Breast epithelium (tissue), 4 donors: Measurements from ENCODE around the gene WHRN. TPM values are rescaled to one million over a fixed set of nuclear protein-coding genes. Genes with fewer than 3 reads are reported as not detected.

ENCODE experiments used
- DNase-seq, 2 donors: peaks; one replicate each; pipeline ENCODE4 v3.0.0-alpha.2; 2019; ENCODE audit warnings: low spot score in 2 of 2
- H3K27ac ChIP-seq, 2 donors: fragments of 200-600 bp; sonication (generic) in 1 of 2; one replicate each; pipeline ENCODE4 v1.5.1; 2016 to 2019; ENCODE audit warnings: mild to moderate bottlenecking in 1 of 2
- H3K27me3 ChIP-seq, 2 donors: fragments of 200-600 bp; sonication (generic) in 1 of 2; one replicate each; pipeline versions ENCODE4 v1.5.1 to v1.6.0; 2017 to 2019; ENCODE audit warnings: control low read depth in 1 of 2, mild to moderate bottlenecking in 1 of 2
- H3K36me3 ChIP-seq: fragments of 200-600 bp; one replicate; pipeline ENCODE4 v1.5.1; 2019
- H3K4me1 ChIP-seq, 2 donors: fragments of 200-600 bp; sonication (generic); one replicate each; pipeline ENCODE4 v1.5.1; 2016 to 2019; ENCODE audit warnings: control low read depth in 1 of 2
- H3K4me3 ChIP-seq, 3 donors: fragments of 200-600 bp; sonication (generic); 1 replicate in 2 of 3; 2 replicates in 1 of 3; pipeline ENCODE4 v1.5.1; 2016 to 2019; ENCODE audit warnings: mild to moderate bottlenecking in 3 of 3, moderate library complexity in 2 of 3
- H3K9me3 ChIP-seq, 2 donors: fragments of 200-600 bp; sonication (generic) in 1 of 2; one replicate each; pipeline ENCODE4 v1.5.1; 2016 to 2019; ENCODE audit warnings: control low read depth in 1 of 2
- POLR2A ChIP-seq: fragments of 450-650 bp; IDR thresholded peaks from one replicate; pipeline ENCODE4 v1.6.1; 2016; ENCODE audit warnings: antibody characterized with exemption, mild to moderate bottlenecking, moderate library complexity
- POLR2AphosphoS5 ChIP-seq, 3 donors: sonication (generic); formaldehyde crosslinking; IDR thresholded peaks; one replicate each; pipeline ENCODE4 v1.6.1; 2017; ENCODE audit warnings: antibody characterized with exemption in 3 of 3
- intact Hi-C: fragments of 100-400 bp; cut with DNase I; formaldehyde crosslinking; loops from one replicate; pipeline ENCODE4 v1.15.1; 2023; ENCODE audit warnings: low total_unique reads
- total RNA-seq, 3 donors: library from RNA; depleted of rRNA; stranded (reverse); fragments of >200 nt; gene quantifications; one replicate each; pipeline ENCODE4 v1.1.0, GENCODE V29; 2016
- TF ChIP-seq, protein P1 (sequence below), 3 donors: fragments of 450-650 bp; IDR thresholded peaks; one replicate each; pipeline ENCODE4 v1.5.1; 2016 to 2017; ENCODE audit warnings: antibody characterized with exemption in 3 of 3, mild to moderate bottlenecking in 3 of 3, moderate library complexity in 3 of 3

Gene WHRN
- total RNA-seq, 3 donors from 2014 or later = 2.4 to 16.4 (median 15.1) TPM

- TF ChIP-seq, protein P1, sequence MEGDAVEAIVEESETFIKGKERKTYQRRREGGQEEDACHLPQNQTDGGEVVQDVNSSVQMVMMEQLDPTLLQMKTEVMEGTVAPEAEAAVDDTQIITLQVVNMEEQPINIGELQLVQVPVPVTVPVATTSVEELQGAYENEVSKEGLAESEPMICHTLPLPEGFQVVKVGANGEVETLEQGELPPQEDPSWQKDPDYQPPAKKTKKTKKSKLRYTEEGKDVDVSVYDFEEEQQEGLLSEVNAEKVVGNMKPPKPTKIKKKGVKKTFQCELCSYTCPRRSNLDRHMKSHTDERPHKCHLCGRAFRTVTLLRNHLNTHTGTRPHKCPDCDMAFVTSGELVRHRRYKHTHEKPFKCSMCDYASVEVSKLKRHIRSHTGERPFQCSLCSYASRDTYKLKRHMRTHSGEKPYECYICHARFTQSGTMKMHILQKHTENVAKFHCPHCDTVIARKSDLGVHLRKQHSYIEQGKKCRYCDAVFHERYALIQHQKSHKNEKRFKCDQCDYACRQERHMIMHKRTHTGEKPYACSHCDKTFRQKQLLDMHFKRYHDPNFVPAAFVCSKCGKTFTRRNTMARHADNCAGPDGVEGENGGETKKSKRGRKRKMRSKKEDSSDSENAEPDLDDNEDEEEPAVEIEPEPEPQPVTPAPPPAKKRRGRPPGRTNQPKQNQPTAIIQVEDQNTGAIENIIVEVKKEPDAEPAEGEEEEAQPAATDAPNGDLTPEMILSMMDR (IDR thresholded peaks at IDR 0.05) = no peak
- TF ChIP-seq POLR2AphosphoS5 (IDR thresholded peaks at IDR 0.05) (no peak), POLR2A (no peak)
- H3K27ac ChIP-seq = no peak overlapping the region
- H3K4me3 ChIP-seq = no peak overlapping the region
- intact Hi-C loops = no loop called here
- no peaks in the 10 kb centered on the region for H3K36me3 ChIP-seq
- H3K4me1 ChIP-seq = peaks cover 0 to 4% of the 10 kb centered on the region in 2 donors
- no peaks in the 10 kb centered on the region for H3K27me3 ChIP-seq
- no peaks in the 10 kb centered on the region for H3K9me3 ChIP-seq
- no peak for DNase-seq
These were observed 7.4 kb downstream of the WHRN start for GRCh38 chr9:114497727-114498382.

GRCh38 chr9:114497236-114497635, 8.0 kb downstream of the WHRN start:
- Histone ChIP-seq H3K4me1 (peaks cover 0 to 2% of the 10 kb centered on the region in 2 donors), H3K36me3 (no peaks in the 10 kb centered on the region), H3K4me3 (no peak overlapping the region), H3K27ac (no peak overlapping the region), H3K9me3 (no peaks in the 10 kb centered on the region), H3K27me3 (no peaks in the 10 kb centered on the region)
- TF ChIP-seq POLR2A = no peak
- TF ChIP-seq POLR2AphosphoS5 (IDR thresholded peaks at IDR 0.05) = no peak
- TF ChIP-seq, protein P1 (IDR thresholded peaks at IDR 0.05) = no peak
- intact Hi-C loops = no loop called here
- no peak for DNase-seq

- H3K36me3 ChIP-seq = no peaks in the 10 kb centered on the region
- H3K27me3 ChIP-seq = no peaks in the 10 kb centered on the region
- no peaks in the 10 kb centered on the region for H3K4me1 ChIP-seq
- no peak overlapping the region for H3K4me3 ChIP-seq
- intact Hi-C loops = no loop called here
- H3K27ac ChIP-seq = no peak overlapping the region
- DNase-seq = no peak
- TF ChIP-seq POLR2AphosphoS5 (IDR thresholded peaks at IDR 0.05) = no peak
- TF ChIP-seq, protein P1 (IDR thresholded peaks at IDR 0.05) = no peak
- no peak for TF ChIP-seq POLR2A
- H3K9me3 ChIP-seq = no peaks in the 10 kb centered on the region
These were observed 9.3 kb downstream of the WHRN start for GRCh38 chr9:114496011-114496410.

GRCh38 chr9:114494776-114495569, 10.3 kb downstream of the WHRN start:
- no peak overlapping the region for H3K27ac ChIP-seq
- H3K4me1 ChIP-seq = no peaks in the 10 kb centered on the region
- H3K27me3 ChIP-seq = no peaks in the 10 kb centered on the region
- no peaks in the 10 kb centered on the region for H3K9me3 ChIP-seq
- TF ChIP-seq, protein P1 (IDR thresholded peaks at IDR 0.05) = no peak
- TF ChIP-seq POLR2AphosphoS5 (IDR thresholded peaks at IDR 0.05) = no peak
- TF ChIP-seq POLR2A = no peak
- no peaks in the 10 kb centered on the region for H3K36me3 ChIP-seq
- intact Hi-C loops = no loop called here
- no peak for DNase-seq
- H3K4me3 ChIP-seq = no peak overlapping the region

DNA sequence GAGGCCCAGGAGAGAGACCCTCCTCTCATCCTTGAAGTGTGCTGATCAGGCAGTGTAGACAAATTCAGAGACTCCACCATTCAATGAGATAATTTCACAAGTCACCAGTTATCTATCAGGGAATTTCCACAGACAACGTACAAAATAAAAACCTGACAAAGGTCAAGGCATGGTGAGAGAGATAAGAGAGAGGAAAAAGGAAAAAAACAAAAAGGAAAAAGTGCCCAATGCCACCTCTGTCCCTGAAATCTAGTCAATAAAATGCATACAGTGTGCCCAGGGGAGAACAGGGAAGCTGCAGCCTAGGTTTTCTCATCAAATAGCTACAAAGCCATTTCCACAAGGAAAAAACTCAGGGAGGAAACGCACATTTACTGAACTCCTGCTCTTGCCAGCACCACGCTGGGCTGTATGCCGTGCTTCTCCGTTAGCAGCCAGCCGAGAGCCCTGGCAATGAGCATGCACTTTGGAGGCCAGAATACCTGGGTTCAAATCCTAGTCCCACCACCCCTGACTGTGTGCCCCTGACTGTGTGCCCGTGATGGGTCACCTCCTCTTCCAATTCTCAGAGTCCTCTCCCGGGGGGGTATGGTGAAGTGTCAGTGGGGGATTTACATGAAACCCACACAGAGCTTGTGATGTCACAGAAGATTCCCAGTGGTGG, 11.6 kb downstream of the WHRN start:
- no peaks in the 10 kb centered on the region for H3K4me1 ChIP-seq
- no peaks in the 10 kb centered on the region for H3K36me3 ChIP-seq
- no peaks in the 10 kb centered on the region for H3K9me3 ChIP-seq
- H3K27ac ChIP-seq = no peak overlapping the region
- TF ChIP-seq POLR2A (no peak), POLR2AphosphoS5 (IDR thresholded peaks at IDR 0.05) (no peak)
- TF ChIP-seq, protein P1 (IDR thresholded peaks at IDR 0.05) = no peak
- no peak for DNase-seq
- H3K27me3 ChIP-seq = no peaks in the 10 kb centered on the region
- no peak overlapping the region for H3K4me3 ChIP-seq
- intact Hi-C loops = no loop called here
